Retinal pigment epithelial cell (primary cell): ENCODE results near the gene CALM3.

Experiments
- DNase-seq: peaks from one replicate; pipeline ENCODE4 v3.0.0-alpha.2; 2010; ENCODE audit warnings: low read depth
- H3K4me3 ChIP-seq: 2 replicates; pipeline ENCODE4 v1.5.1; 2011; ENCODE audit warnings: mild to moderate bottlenecking, low read length, control low read depth, moderate library complexity
- CTCF ChIP-seq: conservative IDR thresholded peaks from 2 replicates; pipeline ENCODE4 v1.5.1; 2011; ENCODE audit warnings: low read depth, low read length, control low read depth, inconsistent platforms

CALM3 gene

GRCh38 chr19:46631481-46631880, 30.4 kb downstream of the CALM3 start:
- DNase-seq: no peak
- no peak overlapping the region for H3K4me3 ChIP-seq
- no peak for TF ChIP-seq CTCF

- no peak overlapping the region for H3K4me3 ChIP-seq
- no peak for TF ChIP-seq CTCF
Observed at GRCh38 chr19:46633130-46633529, 32.0 kb downstream of the CALM3 start.

GRCh38 chr19:46634045-46634655, 33.0 kb downstream of the CALM3 start:
- peak; percentile 66 for DNase-seq
- no peak for TF ChIP-seq CTCF
- H3K4me3 ChIP-seq: peak overlapping the region; percentile 51

More at GRCh38 chr19:46633130-46633529, 32.0 kb downstream of the CALM3 start:
- no peak for DNase-seq

- no peak for DNase-seq
- TF ChIP-seq CTCF: no peak
- peak overlapping the region; percentile 35 for H3K4me3 ChIP-seq
Observed at GRCh38 chr19:46634656-46635218, 33.6 kb downstream of the CALM3 start.

GRCh38 chr19:46635920-46636761, 35.0 kb downstream of the CALM3 start, which contains the start of gene GNG8:
GNG8 (minus strand) TSS chr19:46636202; CDS start chr19:46634682, 1,520 bp downstream.
- TF ChIP-seq CTCF: no peak
- no peak within 1 kb of the TSS for H3K4me3 ChIP-seq
- no peak for DNase-seq

GRCh38 chr19:46637224-46637623, 36.1 kb downstream of the CALM3 start:
- no peak for TF ChIP-seq CTCF
- H3K4me3 ChIP-seq: no peak overlapping the region
- DNase-seq: no peak
